ENCODE data around the gene CLC.

DNA sequence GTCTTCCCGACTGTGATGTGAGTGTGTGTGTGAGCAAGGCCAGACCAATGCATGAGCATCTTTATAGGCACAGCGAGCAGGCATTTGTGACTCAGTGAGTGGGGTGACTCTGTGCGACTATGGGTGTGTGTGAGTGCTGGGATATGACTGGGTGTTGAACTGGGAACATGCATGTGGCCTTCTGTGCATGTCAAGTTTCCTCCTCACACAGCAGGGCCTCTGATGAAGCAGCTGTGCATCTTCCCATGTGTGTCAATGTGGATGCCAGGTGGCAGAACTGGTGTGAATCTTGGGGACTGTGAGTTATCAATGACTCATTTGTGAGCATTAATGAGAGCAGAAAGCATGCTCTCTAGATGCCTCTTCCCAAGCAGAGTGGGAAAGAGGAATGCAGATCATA lies 45.7 kb downstream of the CLC start:
- TF ChIP-seq, protein P1, sequence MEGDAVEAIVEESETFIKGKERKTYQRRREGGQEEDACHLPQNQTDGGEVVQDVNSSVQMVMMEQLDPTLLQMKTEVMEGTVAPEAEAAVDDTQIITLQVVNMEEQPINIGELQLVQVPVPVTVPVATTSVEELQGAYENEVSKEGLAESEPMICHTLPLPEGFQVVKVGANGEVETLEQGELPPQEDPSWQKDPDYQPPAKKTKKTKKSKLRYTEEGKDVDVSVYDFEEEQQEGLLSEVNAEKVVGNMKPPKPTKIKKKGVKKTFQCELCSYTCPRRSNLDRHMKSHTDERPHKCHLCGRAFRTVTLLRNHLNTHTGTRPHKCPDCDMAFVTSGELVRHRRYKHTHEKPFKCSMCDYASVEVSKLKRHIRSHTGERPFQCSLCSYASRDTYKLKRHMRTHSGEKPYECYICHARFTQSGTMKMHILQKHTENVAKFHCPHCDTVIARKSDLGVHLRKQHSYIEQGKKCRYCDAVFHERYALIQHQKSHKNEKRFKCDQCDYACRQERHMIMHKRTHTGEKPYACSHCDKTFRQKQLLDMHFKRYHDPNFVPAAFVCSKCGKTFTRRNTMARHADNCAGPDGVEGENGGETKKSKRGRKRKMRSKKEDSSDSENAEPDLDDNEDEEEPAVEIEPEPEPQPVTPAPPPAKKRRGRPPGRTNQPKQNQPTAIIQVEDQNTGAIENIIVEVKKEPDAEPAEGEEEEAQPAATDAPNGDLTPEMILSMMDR (IDR thresholded peaks at IDR 0.05; ENCODE audit: poor library complexity): no peak
- no peak for TF ChIP-seq EZH2 (IDR thresholded peaks at IDR 0.05; ENCODE audit: borderline replicate concordance)
- TF ChIP-seq EZH2phosphoT487 (IDR thresholded peaks at IDR 0.05; ENCODE audit: low read depth, severe bottlenecking, unreplicated experiment): no peak

Measured in hepatocyte (in vitro differentiated cells).